HG03025 (cell line): ENCODE data around the gene DOCK6.

Experiments
- ATAC-seq: cut with Tn5 transposase; IDR thresholded peaks from one replicate; pipeline ENCODE4 v1.9.1; 2021; ENCODE audit warnings: mild to moderate bottlenecking, moderate library complexity; ENCODE audit not compliant: unreplicated experiment, low FRiP score

The DOCK6 gene, protein sequence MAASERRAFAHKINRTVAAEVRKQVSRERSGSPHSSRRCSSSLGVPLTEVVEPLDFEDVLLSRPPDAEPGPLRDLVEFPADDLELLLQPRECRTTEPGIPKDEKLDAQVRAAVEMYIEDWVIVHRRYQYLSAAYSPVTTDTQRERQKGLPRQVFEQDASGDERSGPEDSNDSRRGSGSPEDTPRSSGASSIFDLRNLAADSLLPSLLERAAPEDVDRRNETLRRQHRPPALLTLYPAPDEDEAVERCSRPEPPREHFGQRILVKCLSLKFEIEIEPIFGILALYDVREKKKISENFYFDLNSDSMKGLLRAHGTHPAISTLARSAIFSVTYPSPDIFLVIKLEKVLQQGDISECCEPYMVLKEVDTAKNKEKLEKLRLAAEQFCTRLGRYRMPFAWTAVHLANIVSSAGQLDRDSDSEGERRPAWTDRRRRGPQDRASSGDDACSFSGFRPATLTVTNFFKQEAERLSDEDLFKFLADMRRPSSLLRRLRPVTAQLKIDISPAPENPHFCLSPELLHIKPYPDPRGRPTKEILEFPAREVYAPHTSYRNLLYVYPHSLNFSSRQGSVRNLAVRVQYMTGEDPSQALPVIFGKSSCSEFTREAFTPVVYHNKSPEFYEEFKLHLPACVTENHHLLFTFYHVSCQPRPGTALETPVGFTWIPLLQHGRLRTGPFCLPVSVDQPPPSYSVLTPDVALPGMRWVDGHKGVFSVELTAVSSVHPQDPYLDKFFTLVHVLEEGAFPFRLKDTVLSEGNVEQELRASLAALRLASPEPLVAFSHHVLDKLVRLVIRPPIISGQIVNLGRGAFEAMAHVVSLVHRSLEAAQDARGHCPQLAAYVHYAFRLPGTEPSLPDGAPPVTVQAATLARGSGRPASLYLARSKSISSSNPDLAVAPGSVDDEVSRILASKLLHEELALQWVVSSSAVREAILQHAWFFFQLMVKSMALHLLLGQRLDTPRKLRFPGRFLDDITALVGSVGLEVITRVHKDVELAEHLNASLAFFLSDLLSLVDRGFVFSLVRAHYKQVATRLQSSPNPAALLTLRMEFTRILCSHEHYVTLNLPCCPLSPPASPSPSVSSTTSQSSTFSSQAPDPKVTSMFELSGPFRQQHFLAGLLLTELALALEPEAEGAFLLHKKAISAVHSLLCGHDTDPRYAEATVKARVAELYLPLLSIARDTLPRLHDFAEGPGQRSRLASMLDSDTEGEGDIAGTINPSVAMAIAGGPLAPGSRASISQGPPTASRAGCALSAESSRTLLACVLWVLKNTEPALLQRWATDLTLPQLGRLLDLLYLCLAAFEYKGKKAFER (N-terminal part only)

DNA sequence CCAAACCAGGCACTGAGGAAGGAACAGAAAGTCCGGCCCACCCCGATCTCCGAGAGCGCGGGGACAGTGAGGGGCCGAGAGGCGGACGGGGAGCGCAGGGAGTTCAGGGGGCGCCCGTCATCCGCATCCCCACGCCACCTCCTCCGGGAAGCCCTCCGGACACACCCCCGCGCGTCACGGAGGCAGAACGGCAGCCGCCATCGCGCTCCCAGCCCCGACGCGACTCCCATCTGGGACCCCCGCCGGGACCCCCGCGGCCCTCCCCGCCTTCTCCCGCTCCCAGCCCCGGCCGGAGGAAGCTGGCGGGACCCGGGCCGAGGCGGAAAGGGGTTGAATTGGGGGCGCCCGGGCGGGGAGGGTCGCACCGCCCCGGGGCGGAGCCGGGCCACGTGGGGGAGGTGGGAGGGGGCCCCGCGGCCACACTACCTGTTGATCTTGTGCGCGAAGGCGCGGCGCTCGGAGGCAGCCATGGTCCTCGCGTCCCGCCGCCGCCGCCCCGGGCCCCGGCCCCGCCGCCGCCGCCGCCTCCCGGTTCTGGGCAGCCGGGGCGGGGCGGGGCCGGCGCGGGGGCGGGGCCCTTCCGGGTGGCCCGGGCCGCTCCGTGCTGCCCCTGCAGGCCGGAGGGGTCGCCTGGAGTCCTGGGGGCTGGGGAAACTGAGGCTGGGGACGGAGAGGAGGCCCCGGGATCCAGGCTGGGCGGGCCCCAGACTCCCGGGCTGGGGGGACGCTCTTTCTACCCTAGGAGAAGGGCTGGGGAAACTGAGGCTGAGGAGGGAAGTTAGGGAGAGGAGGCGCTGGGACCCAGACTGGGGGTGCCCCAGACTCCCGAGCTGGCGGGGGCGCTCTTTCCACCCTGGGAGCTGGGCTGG lies at the start of gene DOCK6:
Gene DOCK6, minus strand, starts transcription at position 554 of the 869 bp plus-strand sequence. Its CDS starts 84 bp downstream, at position 470.
- no peak for ATAC-seq

DNA sequence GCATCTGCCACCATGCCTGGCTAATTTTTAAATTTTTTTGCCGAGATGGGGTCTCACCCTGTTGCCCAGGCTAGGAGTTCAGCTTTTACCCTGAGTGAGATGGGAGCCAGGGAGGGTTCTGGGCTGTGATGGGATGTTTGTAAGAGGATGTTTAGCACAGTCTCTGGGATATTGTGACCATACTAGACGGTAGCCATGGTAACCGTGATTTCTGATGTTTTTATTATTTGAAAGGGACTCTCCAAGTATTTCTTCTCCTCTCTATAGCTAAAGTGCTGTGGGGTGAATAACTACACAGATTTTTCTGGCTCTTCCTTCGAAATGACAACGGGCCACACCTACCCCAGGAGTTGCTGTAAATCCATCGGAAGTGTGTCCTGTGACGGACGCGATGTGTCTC lies 44.0 kb upstream of the DOCK6 start:
- ATAC-seq: no peak

DNA sequence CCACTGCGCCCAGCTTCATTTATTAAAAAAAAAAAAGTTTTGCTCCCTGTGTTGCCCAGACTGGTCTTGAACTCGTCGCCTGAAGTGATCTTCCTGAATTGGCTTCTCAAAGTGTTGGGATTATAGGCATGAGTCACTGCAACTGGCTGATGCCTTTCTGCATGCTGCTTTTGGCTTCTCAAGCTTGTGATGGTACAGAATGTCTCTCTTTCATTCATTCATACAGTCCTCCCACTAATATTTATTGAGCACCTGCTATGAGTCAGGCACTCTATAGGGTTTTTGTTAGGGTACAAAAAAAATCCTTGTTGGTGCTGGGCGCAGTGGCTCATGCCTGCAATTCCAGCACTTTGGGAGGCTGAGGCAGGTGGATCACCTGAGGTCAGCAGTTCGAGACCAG lies 42.6 kb upstream of the DOCK6 start:
- ATAC-seq: no peak

DNA sequence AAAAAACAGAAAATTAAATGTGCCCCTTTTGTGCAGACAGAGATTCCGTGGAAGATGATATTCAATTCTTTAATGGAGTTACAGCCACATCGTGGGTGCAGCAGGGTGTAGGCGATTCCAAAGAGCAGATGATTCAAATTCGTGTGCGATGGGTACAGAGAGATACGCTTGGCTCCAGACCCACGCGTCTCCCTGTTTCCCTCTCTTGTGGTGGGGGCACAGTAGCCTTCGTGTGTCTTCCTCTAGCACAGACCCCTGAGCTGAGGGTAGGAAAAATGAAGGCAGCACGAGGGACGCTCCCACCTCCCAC lies 38.4 kb upstream of the DOCK6 start:
- no peak for ATAC-seq

DNA sequence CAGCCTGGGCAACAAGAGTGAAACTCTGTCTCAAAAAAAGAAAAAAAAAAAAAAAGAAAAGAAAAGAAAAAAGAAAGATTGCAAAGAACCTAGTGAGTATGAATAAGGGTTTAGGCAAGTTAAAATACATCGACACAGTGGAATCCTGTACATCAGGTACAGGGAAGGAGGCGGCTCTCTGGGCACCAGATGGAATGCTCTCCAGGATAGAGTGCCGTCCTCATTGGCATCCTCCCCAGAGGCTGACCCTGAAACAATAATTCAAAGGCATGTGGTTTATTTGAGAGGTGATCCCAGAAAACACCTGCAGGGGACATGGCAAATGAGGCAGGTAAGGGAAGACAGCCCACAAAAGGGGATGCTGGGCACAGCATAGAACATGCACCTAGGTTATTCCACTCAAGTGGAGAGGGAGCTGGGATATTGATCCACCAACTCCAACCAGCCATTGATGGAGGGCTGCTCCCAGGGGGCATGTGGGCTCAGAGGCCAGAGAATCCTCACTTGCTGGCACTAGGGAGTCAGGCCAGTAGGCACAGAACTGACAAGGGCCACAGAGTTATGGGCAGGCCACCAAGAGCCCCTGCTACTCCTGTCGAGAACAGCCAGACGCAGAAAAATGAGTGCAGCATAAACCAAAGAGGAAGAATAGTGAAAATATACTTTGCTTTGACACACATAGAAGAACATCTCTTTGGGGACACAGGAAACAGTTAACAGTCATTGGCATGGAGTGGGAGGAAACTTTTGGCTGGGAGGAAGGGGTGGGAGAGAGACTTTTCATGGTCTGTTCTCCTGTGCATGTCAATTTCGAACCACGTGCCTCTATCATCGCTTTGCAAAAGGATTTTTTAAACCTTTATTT lies 37.9 kb upstream of the DOCK6 start:
- no peak for ATAC-seq

DNA sequence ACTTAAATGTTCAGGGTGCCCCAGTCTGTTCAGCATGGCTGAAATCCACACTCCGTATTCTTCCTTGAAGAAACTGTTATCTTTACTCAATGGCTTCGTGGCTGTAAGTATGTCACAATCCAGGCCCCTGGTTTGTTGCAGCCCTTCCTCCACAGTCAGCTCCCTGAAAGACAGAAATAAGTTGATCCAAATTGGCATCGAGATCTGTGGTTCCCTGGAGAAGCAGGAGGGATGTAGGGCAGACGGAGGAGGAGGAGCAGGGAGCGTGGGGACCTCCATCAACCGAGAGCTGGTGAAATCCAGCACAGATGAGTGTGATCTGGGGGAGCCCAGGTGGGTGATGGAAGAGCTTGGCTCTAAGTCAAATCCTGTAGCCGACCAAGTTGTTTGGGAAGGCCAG lies 33.9 kb upstream of the DOCK6 start:
- ATAC-seq: no peak

DNA sequence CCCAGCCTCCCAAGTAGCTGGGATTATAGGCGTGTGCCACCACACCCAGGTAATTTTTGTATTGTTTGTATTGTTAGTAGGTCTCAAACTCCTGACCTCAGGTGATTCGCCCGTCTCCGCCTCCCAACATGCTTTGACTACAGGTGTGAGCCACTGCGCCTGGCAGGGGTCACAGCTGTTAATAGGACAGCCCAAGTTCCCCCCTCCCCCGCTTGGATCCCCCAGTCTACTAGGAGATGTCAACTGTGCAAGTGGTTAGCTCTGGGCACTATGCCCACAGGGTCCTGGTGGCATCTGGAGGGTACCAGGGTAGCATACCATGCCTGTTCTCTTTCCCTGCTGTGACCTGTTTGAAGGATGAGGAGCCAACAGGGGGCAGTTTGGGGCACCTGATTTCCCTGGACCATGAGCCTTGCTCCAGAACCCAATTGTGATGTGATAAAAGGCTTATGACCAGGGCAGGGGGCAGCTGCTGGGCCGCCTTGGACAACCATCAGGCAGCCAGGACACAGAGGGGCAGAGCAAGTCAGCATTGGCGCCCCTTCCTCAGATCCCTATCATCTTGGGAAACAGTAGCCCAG lies 33.4 kb upstream of the DOCK6 start, which contains the start of gene TSPAN16:
Gene TSPAN16, plus strand, starts transcription at position 496 of the 581 bp plus-strand sequence. CDS start 138 bp downstream, outside the sequence.
- ATAC-seq: no peak

DNA sequence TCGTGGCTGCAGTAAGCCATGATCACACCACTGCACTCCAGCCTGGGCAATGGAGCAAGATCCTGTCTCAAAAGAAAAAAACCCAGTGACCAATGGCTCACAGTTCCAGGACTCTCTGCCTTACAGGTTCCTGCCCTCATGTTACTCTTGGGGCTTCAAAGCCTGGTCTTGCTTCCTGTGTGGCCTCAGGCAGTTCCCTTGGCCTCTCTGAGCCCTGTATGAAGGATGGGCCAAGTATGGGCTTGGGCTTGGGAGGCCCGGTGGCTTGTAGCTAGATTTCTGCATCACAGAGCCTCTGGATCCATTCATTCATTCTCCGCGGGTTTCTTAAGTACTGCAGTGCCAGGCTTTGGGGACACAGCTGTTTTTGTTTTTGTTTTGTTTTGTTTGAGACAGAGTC lies 32.9 kb upstream of the DOCK6 start:
- no peak for ATAC-seq

DNA sequence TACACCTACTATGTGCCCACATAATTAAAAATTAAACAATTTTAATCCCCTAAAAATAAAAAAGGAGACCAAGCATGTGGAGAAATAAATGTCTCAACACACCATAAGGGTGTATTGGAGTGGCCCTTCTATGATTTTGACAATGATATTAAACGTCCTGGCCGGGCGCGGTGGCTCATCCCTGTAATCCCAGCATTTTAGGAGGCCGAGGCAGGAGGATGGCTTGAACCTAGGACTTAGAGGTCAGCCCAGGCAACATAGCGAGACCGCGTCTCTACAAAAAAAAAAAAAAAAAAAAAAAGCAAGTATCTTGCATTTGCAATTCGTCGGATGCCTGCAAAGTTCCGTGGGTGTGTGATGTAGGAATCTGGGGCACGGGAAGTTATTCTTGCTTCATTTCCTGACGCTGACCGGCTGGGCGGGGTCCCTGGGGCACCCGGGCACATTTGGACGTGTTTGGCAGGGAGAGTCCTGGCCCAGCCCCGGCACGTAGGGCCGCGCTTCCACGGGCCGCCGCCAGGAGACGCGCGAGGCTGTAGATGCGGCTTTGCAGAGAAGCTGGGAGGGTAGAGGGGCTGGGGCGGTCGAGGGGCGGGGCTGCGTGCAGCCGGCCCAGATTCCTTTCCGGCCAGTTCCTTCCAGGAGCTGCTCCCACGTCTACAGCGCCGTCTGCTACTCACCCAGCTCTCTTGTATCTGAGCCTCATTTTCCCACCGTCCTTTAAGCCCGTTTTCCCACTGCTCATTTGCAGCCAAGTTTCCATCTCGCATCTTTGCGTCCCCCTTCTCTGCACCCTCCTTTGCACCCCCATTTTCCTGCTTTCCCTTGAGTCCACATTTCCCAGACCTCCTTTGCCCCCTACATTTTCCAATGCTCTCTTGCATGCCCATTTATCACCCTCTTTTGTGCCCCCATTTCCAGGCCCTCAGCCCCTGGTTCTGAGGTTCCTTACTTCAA lies 31.4 kb upstream of the DOCK6 start:
- no peak for ATAC-seq

DNA sequence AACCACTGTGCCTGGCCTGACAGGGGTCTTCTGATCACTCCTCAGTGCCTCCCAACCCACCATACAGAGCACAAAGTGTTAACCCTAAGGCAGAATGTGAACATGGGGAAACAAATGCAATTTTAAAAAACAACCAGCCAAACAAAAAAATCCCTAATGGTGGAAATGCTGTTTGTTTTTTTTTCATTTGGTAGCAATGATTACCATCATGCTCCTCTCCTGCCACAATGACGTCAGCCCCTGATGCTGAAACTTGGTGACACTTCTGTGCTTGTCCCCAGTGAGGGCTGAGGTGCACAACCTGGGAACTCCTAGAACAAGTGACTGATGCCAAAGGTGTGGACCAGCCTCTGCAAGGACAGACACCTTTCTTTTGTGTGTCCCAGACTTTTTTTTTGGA lies 29.7 kb upstream of the DOCK6 start:
- no peak for ATAC-seq

DNA sequence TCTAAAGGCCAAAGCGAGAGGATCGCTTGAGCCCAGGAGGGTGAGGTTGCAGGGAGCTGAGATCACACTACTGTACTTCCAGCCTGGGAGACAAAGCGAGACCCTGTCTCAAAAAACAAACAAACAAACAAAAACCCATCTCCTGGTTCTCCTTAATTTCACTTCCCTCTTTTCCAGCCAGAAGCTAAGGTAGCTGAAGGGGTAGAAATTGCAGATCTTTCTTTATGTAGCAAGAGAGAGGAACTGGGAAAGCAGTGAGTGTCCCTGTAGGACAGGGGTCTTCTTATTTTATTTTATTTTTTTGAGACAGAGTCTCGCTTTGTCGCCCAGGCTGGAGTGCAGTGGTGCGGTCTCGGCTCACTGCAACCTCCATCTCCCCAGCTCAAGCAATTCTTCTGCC lies 29.1 kb upstream of the DOCK6 start:
- no peak for ATAC-seq

DNA sequence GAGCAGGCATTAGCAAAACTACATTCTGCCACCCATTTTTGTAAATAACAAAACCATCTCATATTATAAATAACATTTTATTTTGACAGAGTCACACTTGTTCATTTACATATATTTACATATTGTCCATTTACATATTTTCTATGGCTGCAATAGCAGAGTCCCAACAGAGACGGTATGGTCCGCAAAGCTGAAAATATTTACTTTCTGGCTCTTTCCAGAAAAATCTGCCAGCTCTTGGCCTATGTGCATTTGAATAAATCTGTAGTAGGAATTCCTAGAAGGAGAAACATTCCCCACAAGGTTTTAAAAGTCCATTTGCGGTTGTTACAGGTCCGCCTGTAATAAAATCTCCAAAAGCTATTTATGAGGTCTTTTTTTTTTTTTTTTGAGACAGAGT lies 27.9 kb upstream of the DOCK6 start:
- no peak for ATAC-seq

DNA sequence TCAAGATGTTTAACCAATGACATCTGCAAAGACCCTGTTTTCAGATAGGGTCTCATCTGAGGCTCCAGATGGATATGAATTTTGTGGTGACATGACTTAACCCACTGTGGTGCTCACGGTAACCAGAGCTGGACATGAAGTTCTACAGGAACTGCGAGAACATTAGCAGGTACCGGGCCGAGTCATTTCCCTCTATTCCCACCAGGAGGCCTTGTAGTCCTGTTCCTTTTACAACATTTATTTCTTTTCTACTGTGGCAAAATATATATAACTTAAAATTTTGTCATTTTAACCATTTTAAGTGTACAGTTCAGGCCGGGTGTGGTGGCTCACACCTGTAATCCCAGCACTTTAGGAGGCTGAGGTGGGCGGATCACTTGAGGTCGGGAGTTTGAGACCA lies 26.0 kb upstream of the DOCK6 start:
- no peak for ATAC-seq

DNA sequence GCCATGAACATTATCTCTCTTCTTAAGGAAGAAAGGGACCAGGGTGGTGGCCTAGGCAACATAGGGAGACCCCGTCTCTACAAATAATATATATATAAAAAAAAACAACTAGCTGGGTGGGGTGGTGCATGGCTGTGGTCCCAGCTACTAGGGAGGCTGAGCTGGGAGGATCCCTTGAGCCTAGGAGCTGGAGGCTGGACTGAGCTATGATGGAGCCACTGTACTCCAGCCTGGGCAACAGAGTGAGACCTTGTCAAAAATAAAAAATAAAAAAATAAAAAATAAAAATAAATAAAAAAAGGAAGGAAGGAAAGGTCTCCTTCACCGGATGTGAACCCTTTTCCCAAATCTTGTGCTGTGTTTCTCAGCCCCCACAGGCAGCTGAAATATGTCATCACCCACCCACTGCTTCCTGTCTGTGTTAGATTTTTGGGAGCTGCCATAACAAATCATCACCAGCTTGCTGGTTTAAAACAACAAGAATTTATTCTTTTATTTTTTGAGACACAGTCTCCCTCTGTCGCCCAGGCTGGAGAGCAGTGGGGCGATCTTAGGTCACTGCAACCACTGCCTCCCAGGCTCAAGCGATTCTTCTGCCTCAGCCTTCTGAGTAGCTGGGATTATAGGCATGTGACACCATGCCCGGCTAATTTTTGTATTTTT lies 24.1 kb upstream of the DOCK6 start:
- no peak for ATAC-seq

DNA sequence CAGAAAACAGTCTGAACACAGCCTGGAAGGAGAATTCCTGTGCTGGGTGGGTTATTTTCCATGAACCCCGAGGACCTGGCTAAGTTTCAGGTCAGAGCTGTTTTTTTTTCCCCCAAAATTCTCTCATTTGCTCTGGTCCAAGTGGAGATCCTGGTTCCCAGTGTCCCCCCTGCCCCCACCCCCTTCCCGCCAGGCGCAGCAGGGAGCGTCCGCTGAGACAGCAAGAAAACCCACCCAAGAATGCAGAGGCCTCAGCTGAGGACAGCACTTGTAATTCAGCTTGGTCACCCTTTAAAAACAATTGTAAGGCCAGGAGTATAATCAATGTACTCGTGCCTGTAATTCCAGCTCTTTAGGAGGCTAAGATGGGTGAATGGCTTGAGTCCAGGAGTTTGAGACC lies 22.2 kb upstream of the DOCK6 start:
- no peak for ATAC-seq

DNA sequence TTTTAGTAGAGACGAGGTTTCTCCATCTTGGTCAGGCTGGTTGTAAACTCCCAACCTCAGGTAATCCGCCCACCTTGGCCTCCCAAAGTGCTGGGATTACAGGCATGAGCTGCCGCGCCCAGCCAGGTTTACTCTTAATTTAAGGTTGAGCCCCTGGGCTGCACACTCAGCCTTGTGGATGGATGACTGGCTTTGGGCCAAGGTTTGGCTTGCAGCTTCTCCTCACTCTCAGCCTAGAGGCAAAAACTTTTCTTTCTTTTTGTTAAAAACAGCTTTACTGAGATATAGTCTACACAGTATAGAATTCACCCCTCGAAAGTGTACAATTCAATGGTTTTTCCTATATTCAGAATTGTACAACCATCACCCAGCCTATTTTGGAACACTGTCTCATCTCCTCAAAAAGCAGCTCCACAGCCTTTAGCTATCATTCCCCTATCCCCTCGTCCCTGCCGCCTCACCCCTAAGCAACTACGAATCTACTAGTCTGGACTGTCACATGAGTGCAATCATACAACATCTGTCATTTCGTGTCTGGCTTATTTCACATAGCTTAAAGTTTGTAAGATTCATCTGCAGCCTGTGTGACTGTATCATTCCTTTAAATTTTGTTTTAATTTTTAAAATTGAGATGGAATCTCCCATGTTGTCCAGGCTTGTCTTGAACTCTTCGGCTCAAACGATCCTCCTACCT lies 19.2 kb upstream of the DOCK6 start:
- ATAC-seq: no peak
